ENCODE measurements around the gene CACNA1B.

GRCh38 chr9:138028596-138028995, 151.0 kb downstream of the CACNA1B start:
- no peak for TF ChIP-seq POLR2A (IDR thresholded peaks at IDR 0.05)
- no peak for TF ChIP-seq CTCF (IDR thresholded peaks at IDR 0.05)

Measured in testis (tissue), 2 donors.